Activated T-cell treated with anti-CD3 and anti-CD28 coated beads, Interleukin-2, amount 50 U/mL, for 1 hour (primary cell): ENCODE measurements around the gene PTTG1IP.
A peak's percentile ranks its signal among the peaks of the same experiment; 100 is the strongest.
"Not testable (repeated sequence)": the region's sequence is repeated elsewhere in the genome, so short reads cannot be mapped to it uniquely, and the experiment has no call there.

Experiments
- DNase-seq: peaks from one replicate; pipeline ENCODE4 v3.0.0-alpha.2; 2020

PTTG1IP gene

DNA sequence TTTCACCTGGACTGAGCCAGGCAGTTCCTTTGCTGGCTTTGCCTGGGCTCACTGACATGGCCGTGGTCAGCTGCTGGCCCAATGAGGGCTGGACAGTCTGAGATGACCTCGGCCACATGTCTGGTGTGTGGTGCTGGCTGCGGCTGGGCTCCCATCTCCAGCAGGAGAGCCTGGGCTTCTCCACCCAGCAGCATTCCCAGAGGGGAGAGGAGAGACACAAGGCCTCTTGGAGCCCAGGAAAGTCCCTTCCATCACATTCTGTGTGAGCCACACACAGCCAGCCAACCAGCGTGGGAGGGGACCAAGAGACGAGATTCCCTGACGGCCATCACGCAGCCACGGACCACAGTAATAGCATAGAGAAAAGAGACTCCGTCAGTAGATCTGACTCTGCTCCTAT lies 34.5 kb downstream of the PTTG1IP start:
- no peak for DNase-seq

DNA sequence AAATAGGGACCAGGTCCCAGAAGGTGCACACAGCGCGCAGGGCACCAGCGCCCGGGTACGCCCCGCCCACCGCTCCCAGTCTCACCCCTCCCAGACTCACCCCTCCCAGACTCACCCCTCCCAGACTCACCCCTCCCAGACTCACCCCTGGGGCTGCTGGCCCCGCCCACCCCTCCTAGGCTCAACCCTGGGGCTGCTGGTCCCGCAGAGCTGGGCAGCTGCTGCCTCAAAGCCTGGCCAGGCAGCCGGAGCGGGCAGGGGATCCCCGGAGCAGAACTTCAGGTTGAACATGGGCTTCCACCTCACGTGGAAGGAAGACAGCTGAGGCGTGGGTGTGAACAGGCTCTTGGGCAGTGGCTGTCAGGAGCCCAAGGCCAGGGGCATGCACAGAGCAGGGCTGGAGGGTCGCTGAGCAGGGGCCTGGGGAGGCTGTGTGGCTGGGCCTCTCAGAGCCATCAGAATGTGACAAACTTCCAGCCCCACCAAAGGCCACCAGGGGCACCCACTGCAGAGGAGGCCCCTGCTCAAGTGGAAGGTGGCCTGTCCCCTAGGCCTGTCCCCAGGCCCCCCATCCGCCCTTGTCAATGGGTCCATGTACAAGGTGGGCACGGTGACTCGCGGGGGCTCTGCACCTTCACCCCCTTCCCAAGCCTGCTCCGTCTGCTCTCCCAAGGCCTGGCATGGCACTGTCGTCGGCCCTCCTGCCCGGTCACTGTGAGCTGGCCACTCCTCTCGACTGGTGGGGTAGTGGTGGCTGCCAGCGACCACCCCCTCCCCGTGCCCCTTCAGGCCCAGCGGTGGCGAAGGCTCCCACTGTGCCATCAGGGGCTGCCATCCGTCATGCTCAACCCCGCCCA lies 35.2 kb downstream of the PTTG1IP start:
- no peak for DNase-seq

DNA sequence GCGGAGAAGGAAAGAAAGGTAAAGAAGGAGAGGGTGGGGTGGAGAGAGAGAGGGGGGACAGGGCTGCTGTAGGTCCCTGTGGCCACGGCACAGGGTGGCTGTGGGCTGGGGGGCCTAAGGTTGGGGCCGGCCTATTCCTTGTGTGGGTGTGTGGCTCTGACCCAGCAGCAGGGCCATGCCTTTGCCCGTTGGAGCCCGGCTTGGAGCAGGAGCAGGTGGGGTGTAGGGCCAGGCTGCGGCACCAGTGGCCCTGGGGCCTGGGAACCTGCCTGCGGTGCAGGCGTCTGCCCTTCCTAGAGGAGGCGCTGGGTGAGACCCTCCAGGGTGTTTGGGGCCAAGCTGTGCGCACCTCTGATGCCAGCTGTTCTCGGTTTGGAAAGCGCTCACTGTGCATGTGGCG lies 36.0 kb downstream of the PTTG1IP start:
- DNase-seq: no peak

DNA sequence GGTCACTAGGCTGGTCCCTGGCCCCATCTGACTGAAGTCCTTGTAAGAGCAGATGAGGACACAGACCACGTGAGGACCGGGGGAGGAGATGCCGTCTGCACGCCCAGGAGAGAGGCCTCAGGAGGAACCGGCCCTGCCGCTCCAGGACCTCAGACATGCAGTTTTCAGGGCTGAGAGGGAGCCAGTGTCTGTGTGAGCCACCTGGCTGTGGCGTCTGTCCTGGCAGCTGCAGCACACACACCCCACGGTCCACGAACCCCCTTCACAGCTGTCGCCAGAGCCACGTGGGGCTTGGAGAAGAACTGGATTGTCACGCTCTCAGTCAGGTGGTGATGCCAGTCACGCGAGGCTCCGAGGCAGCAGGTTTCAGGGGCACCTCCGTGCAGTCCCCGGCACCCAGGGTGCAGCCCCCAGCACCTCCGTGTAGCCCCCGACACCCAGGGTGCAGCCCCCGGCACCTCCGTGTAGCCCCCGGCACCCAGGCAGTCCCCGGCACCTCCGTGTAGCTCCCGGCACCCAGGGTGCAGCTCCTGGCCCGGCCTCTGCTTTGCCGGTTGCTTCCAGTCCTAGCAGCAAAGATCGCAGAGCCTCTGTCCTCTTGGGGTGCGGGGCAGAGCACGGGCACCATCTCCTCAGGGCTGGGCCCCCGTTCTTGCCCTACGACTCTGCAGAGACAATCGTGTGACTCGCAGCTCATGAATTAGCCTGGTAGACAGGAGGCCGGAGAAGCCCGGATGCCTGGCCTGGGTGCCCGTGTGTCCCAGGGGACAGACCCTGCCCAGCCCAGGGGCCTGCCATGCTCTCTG lies 36.6 kb downstream of the PTTG1IP start:
- DNase-seq: no peak

DNA sequence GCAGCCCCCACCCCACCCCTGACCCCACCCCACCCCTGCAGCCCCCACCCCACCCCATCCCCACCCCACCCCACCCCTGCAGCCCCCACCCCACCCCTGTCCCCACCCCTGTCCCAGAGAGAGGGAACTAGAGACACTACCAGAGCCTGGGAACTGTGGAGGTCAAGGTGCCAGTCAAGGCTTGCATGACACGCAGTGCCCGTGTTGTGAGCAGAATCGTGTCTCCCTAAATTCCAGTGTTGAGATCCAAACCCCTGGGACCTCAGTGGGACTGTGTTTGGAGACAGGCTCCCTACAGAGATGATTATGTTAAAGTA lies 37.2 kb downstream of the PTTG1IP start:
- DNase-seq: no peak

DNA sequence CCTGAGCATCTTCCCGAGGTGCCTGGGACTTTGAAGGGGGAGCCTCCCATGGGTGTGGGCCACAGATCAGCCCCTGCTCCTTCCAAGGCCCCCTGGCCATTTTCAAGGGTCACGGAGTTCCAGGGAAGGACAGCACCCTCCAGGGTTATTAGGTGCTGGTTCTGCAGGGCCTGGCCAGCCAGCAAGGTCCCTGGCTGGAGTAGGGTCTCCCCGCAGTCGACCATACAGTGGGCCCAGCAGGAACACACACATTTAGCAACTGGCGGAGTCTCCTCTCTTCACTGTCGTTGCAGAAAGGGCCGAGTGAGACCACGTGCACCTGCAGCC lies 37.9 kb downstream of the PTTG1IP start:
- no peak for DNase-seq

DNA sequence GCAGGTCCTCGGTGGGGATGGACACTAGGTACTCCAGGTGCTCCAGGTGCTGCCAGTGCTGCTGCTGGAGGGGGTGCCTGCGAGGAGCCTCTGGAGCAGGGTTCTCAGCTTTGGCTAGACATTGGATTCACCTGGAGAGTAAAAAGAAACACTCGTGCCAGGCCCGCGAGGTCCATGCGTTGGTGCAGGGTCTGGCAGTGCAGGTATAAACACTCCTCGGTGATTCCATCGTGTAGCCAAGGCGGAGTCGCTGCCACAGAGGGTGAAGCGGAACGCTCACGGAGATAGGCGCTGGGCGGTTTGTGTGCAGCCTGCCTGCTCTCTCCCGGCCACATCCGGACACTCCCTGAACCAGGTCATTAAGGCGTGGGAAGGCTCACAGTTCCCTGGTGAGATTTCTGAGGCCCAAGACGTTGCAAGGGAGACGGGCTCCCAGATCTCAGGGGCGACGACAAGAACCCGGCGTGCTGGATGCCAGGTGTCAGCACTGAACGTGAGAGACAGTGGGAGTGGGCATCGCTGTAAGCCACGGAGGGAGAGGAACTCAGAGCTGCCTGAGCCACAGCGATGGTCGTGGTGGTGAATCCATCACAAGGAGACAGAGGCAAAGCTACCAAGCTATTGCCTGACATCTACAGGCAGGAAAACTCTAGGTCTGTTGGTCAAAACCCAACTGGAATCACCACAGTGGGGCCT lies 38.4 kb downstream of the PTTG1IP start:
- peak; percentile 8 for DNase-seq

DNA sequence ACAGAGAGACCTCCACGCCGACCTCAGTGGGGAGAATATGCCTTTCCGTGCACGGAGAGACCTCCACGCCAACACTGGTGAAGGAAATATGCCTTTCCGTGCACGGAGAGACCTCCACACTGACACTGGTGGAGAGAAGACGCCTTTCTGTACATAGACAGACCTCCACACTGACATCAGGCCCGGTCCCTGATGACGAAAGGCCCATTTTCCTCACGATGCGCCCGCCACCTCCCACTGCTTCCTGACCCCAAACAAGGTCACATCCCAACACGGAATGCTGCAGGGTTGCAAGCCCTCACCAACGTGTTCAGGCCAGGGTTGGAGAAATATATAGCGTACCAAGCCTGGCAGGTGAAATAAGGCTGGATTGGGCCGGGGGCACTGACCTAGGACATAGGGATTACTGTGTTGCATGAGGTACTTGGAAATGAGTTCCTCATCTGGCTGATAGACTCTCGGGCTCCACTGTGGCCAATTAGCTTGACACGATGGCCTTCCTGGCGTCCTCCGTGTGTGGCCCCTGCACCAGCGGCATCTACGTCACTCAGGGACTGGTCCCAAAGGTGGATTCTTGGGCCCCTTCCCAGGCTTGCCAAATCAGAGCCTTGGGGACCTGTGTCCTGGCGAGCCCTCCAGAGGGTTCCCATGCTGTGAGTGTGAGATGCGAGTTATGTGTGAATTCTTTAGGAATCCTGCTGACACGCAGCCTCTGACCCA lies 39.1 kb downstream of the PTTG1IP start:
- peak; percentile 8 for DNase-seq

DNA sequence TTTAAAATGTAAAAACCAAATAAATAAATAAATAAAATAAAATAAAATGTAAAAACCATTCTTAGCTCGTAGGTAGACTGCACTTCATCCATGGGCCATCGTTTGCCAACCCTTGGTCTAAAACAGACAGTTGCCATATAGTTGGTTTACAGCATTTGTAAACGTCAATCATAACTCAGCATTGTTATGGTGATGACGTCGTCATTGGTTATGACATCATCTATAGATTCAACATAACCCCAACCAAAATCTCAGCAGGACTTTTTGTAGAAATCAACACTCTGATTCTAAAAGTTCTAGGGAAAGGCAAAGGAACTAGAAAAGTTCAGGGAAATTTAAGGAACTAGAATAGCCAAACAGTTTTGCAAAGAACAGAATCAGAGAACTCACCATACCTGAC lies 39.8 kb downstream of the PTTG1IP start:
- DNase-seq: no peak

DNA sequence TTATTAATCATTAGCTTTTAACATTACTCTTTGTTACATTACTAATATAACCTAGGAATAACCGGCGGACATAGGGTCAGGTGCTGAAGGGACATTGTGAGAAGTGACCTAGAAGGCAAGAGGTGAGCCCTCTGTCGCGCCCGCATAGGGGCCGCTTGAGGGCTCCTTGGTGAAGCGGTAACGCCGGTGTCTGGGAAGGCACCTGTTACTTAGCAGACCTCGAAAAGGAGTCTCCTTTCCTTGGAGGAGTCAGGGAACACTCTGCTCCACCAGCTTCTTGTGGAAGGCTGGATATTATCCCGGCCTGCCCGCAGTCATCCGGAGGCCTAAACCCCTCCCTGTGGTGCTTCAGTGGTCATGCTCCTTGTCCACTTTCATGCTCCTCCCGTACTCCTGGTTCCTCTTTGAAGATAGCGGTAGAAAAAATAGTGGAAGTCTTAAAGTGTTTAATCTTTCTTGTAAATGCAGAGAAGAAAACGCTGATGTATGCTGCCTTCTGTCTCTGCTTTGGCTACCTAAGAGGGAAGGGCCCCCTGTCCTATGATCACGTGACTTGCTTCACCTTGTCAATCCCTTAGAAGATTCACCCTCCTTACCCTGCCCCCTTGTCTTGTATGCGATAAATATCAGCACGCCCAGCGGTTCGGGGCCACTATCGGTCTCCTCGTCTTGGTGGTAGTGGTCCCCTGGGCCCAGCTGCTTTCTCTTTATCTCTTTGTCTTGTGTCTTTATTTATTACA lies 40.8 kb downstream of the PTTG1IP start:
- not testable (repeated sequence) for DNase-seq

DNA sequence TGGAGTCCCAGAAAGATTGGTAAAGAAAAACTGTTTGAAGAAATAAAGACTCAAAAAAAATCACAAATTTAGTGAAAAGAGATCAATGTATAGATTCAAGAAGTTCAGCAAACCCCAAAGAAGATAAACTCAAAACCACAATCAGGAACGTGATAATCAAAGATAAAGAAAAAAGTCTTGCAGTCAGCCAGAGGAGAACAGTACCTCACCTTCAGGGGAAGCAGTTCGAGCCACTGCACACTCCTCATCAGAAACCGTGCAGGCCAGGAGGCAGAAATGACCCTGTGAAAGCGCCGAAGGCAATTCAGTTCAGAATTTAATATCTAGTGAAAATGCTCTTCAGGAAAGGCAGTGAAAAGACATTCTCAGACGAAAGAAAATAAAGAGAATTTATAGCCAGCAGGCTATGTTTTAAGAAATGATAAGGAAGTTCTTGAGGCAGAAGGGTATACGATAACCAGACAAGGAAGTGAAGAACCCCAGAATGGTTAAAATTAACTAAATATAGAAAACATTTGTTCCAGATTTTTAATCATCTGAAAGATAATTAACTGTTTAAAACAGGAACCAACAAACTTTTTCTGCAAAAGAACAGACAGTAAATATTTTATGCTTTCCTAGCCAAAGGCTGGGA lies 42.1 kb downstream of the PTTG1IP start:
- no peak for DNase-seq

DNA sequence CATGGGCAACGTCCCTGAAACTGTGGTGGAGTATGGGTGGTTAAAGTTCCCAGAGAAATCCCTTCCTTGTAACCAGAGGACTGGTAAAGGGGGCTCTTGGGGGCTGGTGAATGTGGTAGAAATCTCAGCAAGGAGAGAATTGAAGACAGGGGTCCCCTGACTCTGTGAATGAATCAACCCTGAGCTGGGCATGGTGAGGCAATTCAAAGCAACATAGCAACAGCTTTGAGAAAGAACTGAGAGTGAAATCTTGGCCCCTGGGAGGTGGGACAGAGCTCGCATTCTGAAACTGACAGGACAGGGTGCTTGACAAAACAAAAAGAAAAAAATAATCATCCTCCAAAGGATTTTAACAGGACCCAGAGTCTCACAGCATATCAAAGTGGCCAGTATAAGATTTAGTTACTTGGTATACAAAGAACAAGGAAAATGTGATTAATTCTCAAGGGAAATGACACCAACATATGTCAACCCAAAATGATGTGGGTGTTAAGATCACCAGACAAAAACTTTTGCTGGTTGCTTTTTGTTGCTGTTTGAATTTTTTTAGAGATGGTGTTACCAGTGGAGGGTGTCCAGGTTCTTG lies 43.9 kb downstream of the PTTG1IP start:
- DNase-seq: no peak

DNA sequence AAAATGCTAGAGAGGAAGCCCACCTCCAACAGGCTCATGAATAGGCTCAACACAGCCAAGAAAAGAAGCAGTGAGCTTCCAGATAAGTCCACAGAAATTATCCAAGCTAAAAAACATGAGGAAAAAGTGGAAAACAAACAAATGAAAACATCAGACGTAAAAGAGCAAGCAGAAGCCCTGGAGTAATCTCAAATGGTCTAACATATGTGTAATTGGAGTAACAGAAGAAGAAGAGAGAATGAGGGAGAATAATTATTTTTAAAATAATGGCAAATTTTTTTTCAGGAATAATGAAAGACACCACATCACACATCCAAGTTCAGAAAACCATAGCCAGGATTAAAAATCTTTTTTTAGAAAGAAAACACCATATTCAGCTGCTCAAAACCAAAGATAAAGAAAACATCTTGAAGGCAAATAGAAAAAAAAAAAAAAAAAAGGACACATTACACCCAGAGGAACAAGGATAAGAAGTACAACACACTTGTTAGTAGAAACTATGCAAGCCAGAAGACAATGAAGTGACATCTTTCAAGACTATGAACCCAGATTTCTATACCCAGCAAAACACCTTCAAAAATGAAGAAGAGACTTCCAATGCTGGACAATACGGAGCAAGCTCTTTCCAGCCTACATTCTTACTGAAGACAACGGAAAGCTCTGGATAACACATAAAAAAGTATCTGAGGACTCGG lies 45.0 kb downstream of the PTTG1IP start:
- no peak for DNase-seq

DNA sequence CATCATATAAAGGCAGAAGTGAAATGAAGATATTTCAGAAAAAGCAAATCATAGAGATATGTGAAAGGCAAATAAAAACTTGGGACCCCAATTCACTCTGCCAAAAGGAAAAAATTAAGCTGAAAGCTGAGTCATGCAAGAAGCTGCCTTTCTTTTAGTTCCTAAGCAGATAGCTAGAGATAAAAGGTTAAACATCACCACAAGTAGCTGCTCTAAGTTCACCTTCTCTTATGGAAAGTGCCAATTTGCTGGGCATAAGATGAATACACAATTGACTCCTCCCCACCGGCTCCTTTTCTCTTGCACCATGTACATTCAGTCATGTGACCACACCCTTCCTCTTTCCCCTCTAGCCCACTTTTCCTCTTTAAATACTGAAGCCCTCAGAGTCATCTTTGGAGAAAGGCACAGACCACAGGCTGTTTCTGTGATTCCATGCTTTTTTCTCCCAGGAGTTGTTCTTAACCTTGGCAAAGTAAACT lies 50.3 kb downstream of the PTTG1IP start:
- DNase-seq: no peak

DNA sequence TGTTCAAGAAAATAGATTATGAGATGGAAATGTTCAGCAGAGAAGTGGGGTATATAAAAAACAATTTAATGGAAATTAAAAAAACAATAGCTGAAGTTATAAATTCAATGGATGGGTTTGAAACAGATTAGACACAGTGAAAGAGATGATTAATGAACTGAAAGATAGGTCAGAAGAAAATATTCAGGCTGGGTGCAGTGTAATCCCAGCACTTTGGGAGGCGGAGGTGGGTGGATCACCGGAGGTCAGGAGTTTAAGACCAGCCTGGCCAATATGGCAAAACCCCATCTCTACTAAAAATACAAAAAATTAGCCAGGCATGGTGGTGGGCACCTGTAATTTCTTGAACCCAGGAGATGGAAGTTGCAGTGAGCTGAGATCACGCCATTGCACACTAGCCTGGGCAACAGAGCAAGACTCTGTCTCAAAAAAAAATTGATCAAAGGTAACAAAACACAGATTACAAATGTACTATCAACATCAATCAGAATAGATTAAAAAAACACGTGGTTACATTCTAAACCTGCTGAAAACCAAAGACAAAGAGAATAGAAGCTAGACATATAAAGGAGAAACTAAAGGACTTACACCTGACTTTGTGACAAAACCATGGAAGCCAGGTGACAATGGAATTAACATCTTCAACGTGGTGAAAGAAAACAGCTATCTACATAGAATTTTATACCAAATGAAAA lies 50.9 kb downstream of the PTTG1IP start:
- no peak for DNase-seq

DNA sequence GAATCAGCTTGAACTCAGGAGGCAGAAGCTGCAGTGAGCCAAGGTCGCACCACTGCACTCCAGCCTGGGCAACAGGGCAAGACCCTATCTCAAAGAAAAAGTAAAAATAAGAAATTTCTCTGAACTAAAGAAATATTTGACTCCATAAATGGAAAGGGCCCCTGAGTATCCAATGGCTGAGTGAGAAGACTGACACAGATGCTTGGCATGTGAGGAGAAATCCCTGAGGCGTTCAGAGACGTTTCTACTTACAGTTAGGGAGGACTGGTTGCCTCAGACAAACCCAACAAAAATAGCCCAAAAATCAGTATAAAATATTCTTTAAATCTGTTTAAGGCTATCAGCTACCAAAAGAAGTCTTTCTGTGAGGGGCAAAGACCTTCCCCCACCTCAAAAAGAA lies 52.6 kb downstream of the PTTG1IP start:
- DNase-seq: no peak

DNA sequence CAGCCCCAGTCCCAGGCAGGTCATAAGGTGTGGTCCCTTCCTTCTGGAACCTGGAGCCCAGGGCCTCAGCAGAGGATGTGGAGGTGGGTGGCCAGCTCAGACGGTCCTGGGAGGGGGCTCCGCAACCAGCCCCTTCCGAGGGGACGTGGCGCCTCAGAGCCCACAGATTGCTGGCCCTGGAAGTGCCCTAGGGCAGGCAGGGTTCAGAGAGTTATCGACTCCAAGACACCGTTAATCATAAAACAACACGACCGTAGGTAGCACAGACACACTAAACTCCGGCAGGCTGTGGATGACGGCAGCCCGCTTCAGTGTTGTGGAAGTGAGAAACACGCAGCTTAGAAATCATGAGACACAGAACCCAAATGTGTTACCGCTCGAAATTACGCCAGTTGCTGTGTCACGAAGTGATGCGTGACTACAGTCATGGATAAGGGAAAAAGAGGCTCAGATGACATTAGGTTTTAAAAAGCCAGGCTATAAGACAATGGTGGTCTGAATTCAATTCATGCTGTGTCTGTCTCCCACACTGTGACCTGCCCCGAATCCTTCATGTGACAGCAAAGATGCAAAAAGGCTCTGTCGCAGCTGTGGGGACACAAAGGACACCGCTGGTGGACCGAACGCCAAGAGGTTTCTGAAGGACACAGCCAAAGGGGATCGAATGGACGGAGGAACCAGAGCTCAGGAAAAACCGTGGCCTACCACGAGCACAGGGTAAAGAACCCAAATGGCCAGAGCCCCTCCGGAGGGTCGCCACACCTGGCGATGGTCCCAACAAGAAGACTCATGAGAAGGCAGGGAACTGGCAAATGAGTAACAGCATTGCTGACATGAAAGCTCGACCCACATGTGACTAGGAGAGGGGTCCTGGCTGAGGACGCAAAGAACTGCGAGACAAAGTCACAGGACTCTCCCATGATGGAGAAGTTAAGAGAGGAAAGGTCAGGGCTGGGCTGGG lies 53.9 kb downstream of the PTTG1IP start:
- no peak for DNase-seq

DNA sequence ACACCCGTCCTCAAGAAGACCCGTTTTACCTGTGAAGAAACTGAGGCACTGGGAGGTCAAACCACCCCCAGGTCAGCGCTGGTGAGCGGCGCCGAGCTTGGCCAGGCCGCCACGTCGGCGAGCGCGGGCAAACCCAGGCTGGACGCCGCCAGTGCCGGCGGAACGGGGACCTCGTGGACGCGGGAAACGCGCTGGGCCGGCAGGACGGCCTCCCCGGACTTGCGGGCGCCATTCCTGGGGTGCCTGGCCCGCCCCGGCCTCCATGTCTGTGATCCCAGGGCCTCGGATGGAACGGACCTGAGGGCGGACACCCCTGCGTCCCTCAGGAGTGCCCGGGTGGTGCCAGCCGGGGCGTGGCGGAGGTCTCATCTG lies 54.9 kb downstream of the PTTG1IP start:
- no peak for DNase-seq
